ENCODE data around the gene SHH. TPM values are rescaled to one million over a fixed set of nuclear protein-coding genes. Genes with fewer than 3 reads are reported as not detected.
A peak's percentile ranks its signal among the peaks of the same experiment; 100 is the strongest.

SHH gene
- total and polyA plus RNA-seq, 9 donors = 0.33 to 0.48 TPM; not detected in 7

DNA sequence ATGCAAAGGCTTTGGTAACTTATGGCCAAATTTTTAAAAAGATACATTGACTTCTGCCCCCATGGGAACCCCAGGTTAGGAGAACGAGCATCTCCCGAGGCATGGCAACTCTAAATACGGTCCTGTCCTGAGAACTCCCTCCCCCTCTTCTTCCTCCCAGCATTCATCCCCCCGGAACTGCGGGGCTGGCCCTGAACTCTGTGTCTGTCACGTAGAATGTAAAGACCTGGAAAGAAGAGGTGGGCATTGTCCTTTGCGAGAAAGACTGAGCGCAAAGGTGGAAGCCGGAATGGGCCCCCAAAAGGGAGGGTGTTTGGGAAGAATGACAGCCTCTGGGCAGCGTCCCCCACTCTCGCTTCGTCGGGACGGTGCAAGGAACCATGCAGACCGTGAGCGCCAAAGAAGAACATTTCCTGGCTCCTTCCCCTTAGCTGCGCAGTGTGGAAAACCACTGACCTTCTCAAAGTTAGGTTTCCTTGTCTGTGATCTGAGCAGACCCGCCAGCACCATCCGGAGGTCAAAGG lies 21.0 kb downstream of the SHH start:
- H3K9me3 ChIP-seq = no peaks in the 10 kb centered on the region
- H3K4me1 ChIP-seq (ENCODE audit: insufficient read depth) = no peaks in the 10 kb centered on the region
- H3K27me3 ChIP-seq = no peaks in the 10 kb centered on the region
- TF ChIP-seq, protein P1, sequence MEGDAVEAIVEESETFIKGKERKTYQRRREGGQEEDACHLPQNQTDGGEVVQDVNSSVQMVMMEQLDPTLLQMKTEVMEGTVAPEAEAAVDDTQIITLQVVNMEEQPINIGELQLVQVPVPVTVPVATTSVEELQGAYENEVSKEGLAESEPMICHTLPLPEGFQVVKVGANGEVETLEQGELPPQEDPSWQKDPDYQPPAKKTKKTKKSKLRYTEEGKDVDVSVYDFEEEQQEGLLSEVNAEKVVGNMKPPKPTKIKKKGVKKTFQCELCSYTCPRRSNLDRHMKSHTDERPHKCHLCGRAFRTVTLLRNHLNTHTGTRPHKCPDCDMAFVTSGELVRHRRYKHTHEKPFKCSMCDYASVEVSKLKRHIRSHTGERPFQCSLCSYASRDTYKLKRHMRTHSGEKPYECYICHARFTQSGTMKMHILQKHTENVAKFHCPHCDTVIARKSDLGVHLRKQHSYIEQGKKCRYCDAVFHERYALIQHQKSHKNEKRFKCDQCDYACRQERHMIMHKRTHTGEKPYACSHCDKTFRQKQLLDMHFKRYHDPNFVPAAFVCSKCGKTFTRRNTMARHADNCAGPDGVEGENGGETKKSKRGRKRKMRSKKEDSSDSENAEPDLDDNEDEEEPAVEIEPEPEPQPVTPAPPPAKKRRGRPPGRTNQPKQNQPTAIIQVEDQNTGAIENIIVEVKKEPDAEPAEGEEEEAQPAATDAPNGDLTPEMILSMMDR (IDR thresholded peaks at IDR 0.05) = no peak
- intact Hi-C loops (cut with DNase I) = loop anchor here in 2 of 4 donors (10.0 kb wide), 2 partner anchors 974 to 1034 kb away; no protein-coding TSS in a partner anchor
- no peaks in the 10 kb centered on the region for H3K36me3 ChIP-seq
- no peak overlapping the region for H3K27ac ChIP-seq
- H3K4me3 ChIP-seq = no peak overlapping the region
- WGBS, 3 donors = 77 to 81% (median 80%) methylated on average over 19 of the region's 19 CpGs
- DNase-seq = peak in 1 of 5 donors; percentile 8

- Histone ChIP-seq H3K27ac (no peak overlapping the region), H3K9me3 (no peaks in the 10 kb centered on the region), H3K27me3 (no peaks in the 10 kb centered on the region), H3K36me3 (no peaks in the 10 kb centered on the region), H3K4me1 (ENCODE audit: insufficient read depth) (no peaks in the 10 kb centered on the region), H3K4me3 (no peak overlapping the region)
- TF ChIP-seq, protein P1 (IDR thresholded peaks at IDR 0.05) = no peak
- TF ChIP-seq EP300 (IDR thresholded peaks at IDR 0.05) (no peak), POLR2A (IDR thresholded peaks at IDR 0.05) (no peak)
- intact Hi-C loops (cut with DNase I) = loop anchor here in 2 of 4 donors (10.0 kb wide), 2 partner anchors 974 to 1034 kb away; no protein-coding TSS in a partner anchor
- no peak for DNase-seq
- WGBS, 3 donors = 58 to 78% (median 75%) methylated on average over 8 of the region's 8 CpGs
These were observed 21.6 kb downstream of the SHH start for GRCh38 chr7:155790666-155791065.

GRCh38 chr7:155789001-155789725 lies 23.1 kb downstream of the SHH start:
- TF ChIP-seq, protein P1 (IDR thresholded peaks at IDR 0.05) = no peak
- TF ChIP-seq POLR2A (IDR thresholded peaks at IDR 0.05) (no peak), EP300 (IDR thresholded peaks at IDR 0.05) (no peak)
- WGBS, 3 donors = 78 to 92% (median 84%) methylated on average over 28 to 29 of the region's 29 CpGs
- DNase-seq = no peak
- Histone ChIP-seq H3K4me3 (no peak overlapping the region), H3K27ac (no peak overlapping the region), H3K36me3 (no peaks in the 10 kb centered on the region), H3K27me3 (no peaks in the 10 kb centered on the region), H3K9me3 (no peaks in the 10 kb centered on the region), H3K4me1 (ENCODE audit: insufficient read depth) (no peaks in the 10 kb centered on the region)
- intact Hi-C loops (cut with DNase I) = no loop called here

- Histone ChIP-seq H3K36me3 (no peaks in the 10 kb centered on the region), H3K27ac (no peak overlapping the region), H3K9me3 (no peaks in the 10 kb centered on the region), H3K27me3 (no peaks in the 10 kb centered on the region), H3K4me3 (no peak overlapping the region), H3K4me1 (ENCODE audit: insufficient read depth) (no peaks in the 10 kb centered on the region)
- 85 to 89% (median 87%) methylated on average over 18 to 22 of the region's 22 CpGs for WGBS, 3 donors
- intact Hi-C loops (cut with DNase I) = no loop called here
- DNase-seq = no peak
- TF ChIP-seq EP300 (IDR thresholded peaks at IDR 0.05) (no peak), POLR2A (IDR thresholded peaks at IDR 0.05) (no peak)
- TF ChIP-seq, protein P1 (IDR thresholded peaks at IDR 0.05) = no peak
These were observed 23.7 kb downstream of the SHH start for GRCh38 chr7:155788616-155789000.
